Measurements from ENCODE around the gene ADAMTSL3. TPM values are rescaled to one million over a fixed set of nuclear protein-coding genes. Genes with fewer than 3 reads are reported as not detected.

Gene ADAMTSL3
- total RNA-seq, 1 donor from 2014 or later, result 0.41 TPM

- peaks cover 4% of the 10 kb centered on the region for H3K9me3 ChIP-seq (ENCODE audit: low read depth)
- H3K4me1 Mint-ChIP-seq, result no peaks in the 10 kb centered on the region
Measured at GRCh38 chr15:83810110-83810509, 156.2 kb downstream of the ADAMTSL3 start.

DNA sequence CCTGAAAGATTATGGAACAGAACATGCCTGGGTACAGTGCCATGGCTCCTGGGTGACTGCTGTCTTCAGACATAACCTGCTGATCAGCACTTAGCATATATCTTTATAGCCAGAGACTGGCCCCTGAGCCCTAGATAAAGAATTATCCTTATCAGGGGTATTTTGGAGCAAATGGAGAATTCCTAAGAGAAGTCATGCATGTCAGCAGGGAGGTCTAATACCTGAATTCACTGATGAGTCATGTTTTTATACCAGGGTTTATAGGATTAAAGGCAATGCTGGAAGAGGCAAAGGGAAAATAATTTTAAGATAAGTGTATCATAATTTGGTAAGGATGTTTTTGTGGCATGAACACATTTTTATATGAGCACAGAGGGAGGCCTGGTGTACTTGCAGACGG lies 159.8 kb downstream of the ADAMTSL3 start:
- Histone ChIP-seq H3K4me2 (no peak overlapping the region), H3K9me3 (ENCODE audit: low read depth) (peaks cover under 1% of the 10 kb centered on the region), H3K27me3 (no peaks in the 10 kb centered on the region), H3K79me2 (ENCODE audit: low read depth) (no peaks in the 10 kb centered on the region), H3K4me3 (no peak overlapping the region), H3K27ac (no peak overlapping the region), H3K9ac (no peak overlapping the region), H3K36me3 (no peaks in the 10 kb centered on the region), H3K4me1 (no peaks in the 10 kb centered on the region), H2AFZ (replicated peaks) (no peak overlapping the region), H3F3A (ENCODE audit: low read depth) (no peaks in the 10 kb centered on the region), H4K20me1 (ENCODE audit: low read depth) (no peaks in the 10 kb centered on the region)
- peaks cover 4% of the 10 kb centered on the region for H3K27me3 Mint-ChIP-seq (ENCODE audit: insufficient read depth, low read depth)
- no peak overlapping the region for H3K4me3 Mint-ChIP-seq
- no peak for DNase-seq (ENCODE audit: low spot score)
- TF ChIP-seq EZH2phosphoT487 (IDR thresholded peaks at IDR 0.05) (no peak), EZH2 (IDR thresholded peaks at IDR 0.05) (no peak)
- TF ChIP-seq, protein P1, sequence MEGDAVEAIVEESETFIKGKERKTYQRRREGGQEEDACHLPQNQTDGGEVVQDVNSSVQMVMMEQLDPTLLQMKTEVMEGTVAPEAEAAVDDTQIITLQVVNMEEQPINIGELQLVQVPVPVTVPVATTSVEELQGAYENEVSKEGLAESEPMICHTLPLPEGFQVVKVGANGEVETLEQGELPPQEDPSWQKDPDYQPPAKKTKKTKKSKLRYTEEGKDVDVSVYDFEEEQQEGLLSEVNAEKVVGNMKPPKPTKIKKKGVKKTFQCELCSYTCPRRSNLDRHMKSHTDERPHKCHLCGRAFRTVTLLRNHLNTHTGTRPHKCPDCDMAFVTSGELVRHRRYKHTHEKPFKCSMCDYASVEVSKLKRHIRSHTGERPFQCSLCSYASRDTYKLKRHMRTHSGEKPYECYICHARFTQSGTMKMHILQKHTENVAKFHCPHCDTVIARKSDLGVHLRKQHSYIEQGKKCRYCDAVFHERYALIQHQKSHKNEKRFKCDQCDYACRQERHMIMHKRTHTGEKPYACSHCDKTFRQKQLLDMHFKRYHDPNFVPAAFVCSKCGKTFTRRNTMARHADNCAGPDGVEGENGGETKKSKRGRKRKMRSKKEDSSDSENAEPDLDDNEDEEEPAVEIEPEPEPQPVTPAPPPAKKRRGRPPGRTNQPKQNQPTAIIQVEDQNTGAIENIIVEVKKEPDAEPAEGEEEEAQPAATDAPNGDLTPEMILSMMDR (IDR thresholded peaks at IDR 0.05), result no peak
- peaks cover under 1% of the 10 kb centered on the region for H3K9me3 Mint-ChIP-seq
- H3K4me1 Mint-ChIP-seq, result no peaks in the 10 kb centered on the region
- H3K36me3 Mint-ChIP-seq, result no peaks in the 10 kb centered on the region
- no peak overlapping the region for H3K27ac Mint-ChIP-seq

More at GRCh38 chr15:83810110-83810509, 156.2 kb downstream of the ADAMTSL3 start:
- TF ChIP-seq EZH2phosphoT487 (IDR thresholded peaks at IDR 0.05), result no peak
- H4K20me1 ChIP-seq (ENCODE audit: low read depth), result no peaks in the 10 kb centered on the region
- Mint-ChIP-seq H3K4me3 (no peak overlapping the region), H3K36me3 (no peaks in the 10 kb centered on the region), H3K27ac (no peak overlapping the region), H3K9me3 (peaks cover 7% of the 10 kb centered on the region), H3K27me3 (ENCODE audit: insufficient read depth, low read depth) (peaks cover 2% of the 10 kb centered on the region)
- no peaks in the 10 kb centered on the region for H3F3A ChIP-seq (ENCODE audit: low read depth)
- DNase-seq (ENCODE audit: low spot score), result no peak
- no peak overlapping the region for H2AFZ ChIP-seq (replicated peaks)
- H3K4me2 ChIP-seq, result no peak overlapping the region
- H3K79me2 ChIP-seq (ENCODE audit: low read depth), result no peaks in the 10 kb centered on the region
- H3K4me3 ChIP-seq, result no peak overlapping the region
- no peaks in the 10 kb centered on the region for H3K36me3 ChIP-seq
- H3K9ac ChIP-seq, result no peak overlapping the region
- no peaks in the 10 kb centered on the region for H3K27me3 ChIP-seq
- no peak overlapping the region for H3K27ac ChIP-seq
- H3K4me1 ChIP-seq, result no peaks in the 10 kb centered on the region

DNA sequence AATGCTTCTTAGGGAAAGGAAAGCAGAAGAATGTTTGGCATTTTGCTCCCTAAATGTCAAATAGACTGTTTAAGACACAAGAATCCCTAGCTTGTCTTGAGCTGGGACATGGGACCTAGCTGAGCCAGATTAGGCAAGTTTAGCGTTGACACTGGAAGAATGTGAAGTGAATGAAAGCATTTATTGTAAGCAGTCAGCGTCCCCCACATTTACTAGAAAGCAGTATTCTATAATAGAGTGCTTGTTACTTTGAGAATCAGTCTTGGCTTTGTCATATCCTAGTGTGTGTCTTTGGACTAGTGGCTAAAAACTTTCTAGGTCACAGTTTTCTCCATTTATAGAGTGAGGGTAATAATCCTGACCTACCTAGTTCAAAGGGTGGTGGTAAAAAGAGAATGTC lies 161.6 kb downstream of the ADAMTSL3 start:
- Mint-ChIP-seq H3K27ac (no peak overlapping the region), H3K9me3 (peaks cover 2% of the 10 kb centered on the region), H3K36me3 (no peaks in the 10 kb centered on the region), H3K4me1 (no peaks in the 10 kb centered on the region), H3K27me3 (ENCODE audit: insufficient read depth, low read depth) (peaks cover 7% of the 10 kb centered on the region), H3K4me3 (no peak overlapping the region)
- Histone ChIP-seq H3F3A (ENCODE audit: low read depth) (no peaks in the 10 kb centered on the region), H3K27me3 (no peaks in the 10 kb centered on the region), H3K79me2 (ENCODE audit: low read depth) (no peaks in the 10 kb centered on the region), H3K9ac (no peak overlapping the region), H4K20me1 (ENCODE audit: low read depth) (no peaks in the 10 kb centered on the region), H3K4me2 (no peak overlapping the region), H3K27ac (no peak overlapping the region), H3K9me3 (ENCODE audit: low read depth) (no peaks in the 10 kb centered on the region), H3K4me1 (no peaks in the 10 kb centered on the region), H3K4me3 (no peak overlapping the region), H2AFZ (replicated peaks) (no peak overlapping the region), H3K36me3 (no peaks in the 10 kb centered on the region)
- TF ChIP-seq, protein P1 (IDR thresholded peaks at IDR 0.05), result no peak
- TF ChIP-seq EZH2 (IDR thresholded peaks at IDR 0.05) (no peak), EZH2phosphoT487 (IDR thresholded peaks at IDR 0.05) (no peak)
- DNase-seq (ENCODE audit: low spot score), result no peak

DNA sequence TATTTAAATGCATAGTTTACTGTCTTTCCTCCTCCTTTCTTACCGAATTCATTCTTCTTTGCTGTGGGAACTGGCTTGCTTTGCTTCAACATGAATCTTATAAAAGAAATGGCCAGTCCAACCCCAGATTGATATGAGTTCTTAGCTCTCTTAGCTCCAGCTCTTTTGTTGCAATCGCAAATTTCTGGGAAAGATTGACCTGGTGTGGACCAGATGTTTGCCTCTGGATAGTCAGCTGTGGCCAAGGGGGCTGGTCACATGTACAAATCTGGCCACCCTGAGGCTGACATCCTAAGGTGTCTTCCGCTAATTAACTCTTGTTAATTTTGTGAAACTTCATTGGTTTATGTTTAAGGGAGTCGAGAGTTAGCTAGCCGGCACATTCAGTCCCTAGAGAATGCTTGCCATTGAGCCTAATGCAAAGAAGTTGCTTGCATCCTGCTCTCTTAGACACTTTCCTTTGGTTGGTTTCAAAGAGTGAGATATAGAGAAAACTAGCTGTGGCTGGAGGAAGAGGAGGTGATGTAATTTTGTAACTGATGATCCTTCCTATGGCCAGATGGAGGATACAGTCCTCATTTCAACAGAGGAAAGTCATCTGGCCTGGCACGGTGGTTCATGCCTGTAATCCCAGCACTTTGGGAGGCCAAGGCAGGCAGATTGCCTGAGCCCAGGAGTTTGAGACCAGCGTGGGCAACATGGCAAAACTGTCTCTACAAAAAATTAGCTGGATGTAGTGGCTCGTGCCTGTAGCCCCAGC lies 162.4 kb downstream of the ADAMTSL3 start:
- Histone ChIP-seq H3K27me3 (no peaks in the 10 kb centered on the region), H3K4me3 (no peak overlapping the region), H3K4me2 (no peak overlapping the region), H3K9me3 (ENCODE audit: low read depth) (no peaks in the 10 kb centered on the region), H2AFZ (replicated peaks) (no peak overlapping the region), H3K27ac (no peak overlapping the region), H3K9ac (no peak overlapping the region), H3F3A (ENCODE audit: low read depth) (no peaks in the 10 kb centered on the region), H4K20me1 (ENCODE audit: low read depth) (no peaks in the 10 kb centered on the region), H3K36me3 (no peaks in the 10 kb centered on the region), H3K79me2 (ENCODE audit: low read depth) (no peaks in the 10 kb centered on the region), H3K4me1 (no peaks in the 10 kb centered on the region)
- H3K4me1 Mint-ChIP-seq, result no peaks in the 10 kb centered on the region
- H3K4me3 Mint-ChIP-seq, result no peak overlapping the region
- H3K36me3 Mint-ChIP-seq, result no peaks in the 10 kb centered on the region
- H3K9me3 Mint-ChIP-seq, result peaks cover 8% of the 10 kb centered on the region
- H3K27me3 Mint-ChIP-seq (ENCODE audit: insufficient read depth, low read depth), result peaks cover 7% of the 10 kb centered on the region
- H3K27ac Mint-ChIP-seq, result no peak overlapping the region
- no peak for DNase-seq (ENCODE audit: low spot score)
- no peak for TF ChIP-seq EZH2 (IDR thresholded peaks at IDR 0.05)
- TF ChIP-seq, protein P1 (IDR thresholded peaks at IDR 0.05), result no peak
- TF ChIP-seq EZH2phosphoT487 (IDR thresholded peaks at IDR 0.05), result no peak
